CD14-positive monocyte (primary cell): ENCODE data around the gene CCDC198. TPM values are rescaled to one million over a fixed set of nuclear protein-coding genes. Genes with fewer than 3 reads are reported as not detected.

Source experiments
- DNase-seq, 3 donors: peaks; one replicate each; pipeline ENCODE4 v3.0.0-alpha.2; 2011 to 2022
- H2AFZ ChIP-seq: 2 replicates; pipeline ENCODE4 v1.6.0; 2012; ENCODE audit warnings: mild to moderate bottlenecking, low read depth, low read length, inconsistent platforms; ENCODE audit not compliant: insufficient read depth, poor library complexity, severe bottlenecking
- H3K27ac ChIP-seq, 2 donors: 1 replicate in 1 of 2; 2 replicates in 1 of 2; pipeline ENCODE4 v1.5.1; 2012 to 2013; ENCODE audit warnings: low read length in 2 of 2, control low read depth in 1 of 2, inconsistent platforms in 1 of 2, low read depth in 1 of 2, mild to moderate bottlenecking in 1 of 2
- H3K27me3 ChIP-seq, 2 donors: one replicate each; pipeline versions ENCODE4 v1.6.0 to v1.6.1; 2011 to 2013; ENCODE audit warnings: low read length in 2 of 2; ENCODE audit not compliant: control insufficient read depth in 2 of 2, insufficient read depth in 2 of 2
- H3K36me3 ChIP-seq, 2 donors: replicated peaks in 1 of 2; 1 replicate in 1 of 2; 2 replicates in 1 of 2; pipeline versions ENCODE4 v1.5.1 to v1.6.1; 2012 to 2013; ENCODE audit warnings: low read length in 2 of 2, control low read depth in 1 of 2, inconsistent platforms in 1 of 2, mild to moderate bottlenecking in 1 of 2; ENCODE audit not compliant: insufficient read depth in 2 of 2, control insufficient read depth in 1 of 2
- H3K4me1 ChIP-seq, 2 donors: 1 replicate in 1 of 2; 2 replicates in 1 of 2; pipeline versions ENCODE4 v1.5.1 to v1.6.1; 2012 to 2013; ENCODE audit warnings: low read length in 2 of 2, control low read depth in 1 of 2, inconsistent platforms in 1 of 2, mild to moderate bottlenecking in 1 of 2, moderate library complexity in 1 of 2; ENCODE audit not compliant: insufficient read depth in 2 of 2, control insufficient read depth in 1 of 2
- H3K4me2 ChIP-seq: replicated peaks from 2 replicates; pipeline ENCODE3; 2012; ENCODE audit warnings: low read length, moderate library complexity, mild to moderate bottlenecking; ENCODE audit not compliant: poor library complexity, severe bottlenecking; ENCODE audit errors: extremely low read depth
- H3K4me3 ChIP-seq, 3 experiments: fragments of 200-600 bp in 1 of 3; sonication (generic) in 1 of 3; replicated peaks in 1 of 3; 1 replicate in 2 of 3; 2 replicates in 1 of 3; pipeline ENCODE4 v1.5.1; 2011 to 2013; ENCODE audit warnings: low read length in 3 of 3, mild to moderate bottlenecking in 3 of 3, control low read depth in 2 of 3, low read depth in 2 of 3, inconsistent platforms in 1 of 3, moderate library complexity in 1 of 3
- H3K79me2 ChIP-seq: 2 replicates; pipeline ENCODE4 v1.6.0; 2012; ENCODE audit warnings: mild to moderate bottlenecking, control low read depth, inconsistent platforms, low read length, moderate library complexity; ENCODE audit not compliant: insufficient read depth
- H3K9ac ChIP-seq: 2 replicates; pipeline ENCODE4 v1.6.0; 2017; ENCODE audit warnings: low read length, mild to moderate bottlenecking; ENCODE audit not compliant: insufficient read depth, poor library complexity, severe bottlenecking
- H3K9me3 ChIP-seq, 2 donors: replicated peaks in 1 of 2; 1 replicate in 1 of 2; 2 replicates in 1 of 2; pipeline versions ENCODE4 v1.5.1 to v1.6.1; 2012 to 2013; ENCODE audit warnings: low read length in 2 of 2, control low read depth in 1 of 2; ENCODE audit not compliant: control insufficient read depth in 1 of 2, insufficient read depth in 1 of 2
- H4K20me1 ChIP-seq: 2 replicates; pipeline ENCODE4 v1.6.0; 2012; ENCODE audit warnings: mild to moderate bottlenecking, low read length, control low read depth, moderate library complexity; ENCODE audit not compliant: insufficient read depth
- H3K27ac Mint-ChIP-seq, 7 donors: one replicate each; pipeline ENCODE4 v1.8.0; 2020; ENCODE audit warnings: mild to moderate bottlenecking in 7 of 7, mixed read lengths in 7 of 7, moderate library complexity in 6 of 7, inconsistent platforms in 2 of 7
- H3K27me3 Mint-ChIP-seq, 3 donors: one replicate each; pipeline ENCODE4 v1.8.0; 2021 to 2022; ENCODE audit warnings: low read depth in 3 of 3, mild to moderate bottlenecking in 3 of 3, mixed read lengths in 3 of 3, moderate library complexity in 3 of 3, inconsistent platforms in 1 of 3
- H3K36me3 Mint-ChIP-seq, 2 donors: one replicate each; pipeline ENCODE4 v1.8.0; 2020; ENCODE audit warnings: mixed read lengths in 2 of 2, inconsistent platforms in 1 of 2, mild to moderate bottlenecking in 1 of 2
- H3K4me1 Mint-ChIP-seq: one replicate; pipeline ENCODE4 v1.8.0; 2020; ENCODE audit warnings: mild to moderate bottlenecking, mixed read lengths
- H3K4me3 Mint-ChIP-seq, 2 donors: one replicate each; pipeline ENCODE4 v1.8.0; 2020; ENCODE audit warnings: mild to moderate bottlenecking in 2 of 2, mixed read lengths in 2 of 2, moderate library complexity in 1 of 2
- H3K9me3 Mint-ChIP-seq, 7 donors: one replicate each; pipeline ENCODE4 v1.8.0; 2020 to 2022; ENCODE audit warnings: mixed read lengths in 7 of 7, mild to moderate bottlenecking in 6 of 7, moderate library complexity in 6 of 7, inconsistent platforms in 2 of 7
- WGBS: methylation state at CpG from one replicate; pipeline ENCODE4 v1.1.5; 2013; ENCODE audit warnings: missing lambda C conversion rate; ENCODE audit not compliant: insufficient coverage; 5-methylcytosine and 5-hydroxymethylcytosine counted together
- intact Hi-C, 2 donors: fragments of 100-400 bp; cut with micrococcal nuclease; formaldehyde crosslinking; loops; one replicate each; pipeline versions ENCODE4 v1.15.0 to v1.15.1; 2023
- polyA minus RNA-seq: library from RNA; depleted of rRNA, polyadenylated mRNA; stranded (reverse); fragments of >200 nt; gene quantifications from 2 replicates; pipeline ENCODE4 v1.2.3, GENCODE V29; 2012
- polyA plus RNA-seq, 3 donors: library from polyadenylated mRNA; depleted of rRNA in 1 of 3; unstranded in 2 of 3; stranded (reverse) in 1 of 3; fragments of 300-500 nt in 2 of 3; fragments of >200 nt in 1 of 3; fragmentation: Illumina TruSeq in 2 of 3; gene quantifications; 1 replicate in 2 of 3; 2 replicates in 1 of 3; pipeline ENCODE4 v1.2.3, GENCODE V29; 2012 to 2021
- total RNA-seq, 12 experiments: library from RNA in 1 of 12; stranded (reverse) in 1 of 12; fragments of 120-200 nt in 1 of 12; gene quantifications; one replicate each; pipeline ENCODE4 v1.2.4 and lab custom pipeline; 2013 to 2026; ENCODE audit warnings: mixed read lengths in 6 of 12, inconsistent platforms in 1 of 12
- TF ChIP-seq, protein P1 (sequence below): fragments of 200-600 bp; IDR thresholded peaks from one replicate; pipeline ENCODE4 v1.8.0; 2022; ENCODE audit warnings: antibody characterized with exemption, mild to moderate bottlenecking

CCDC198 gene, protein sequence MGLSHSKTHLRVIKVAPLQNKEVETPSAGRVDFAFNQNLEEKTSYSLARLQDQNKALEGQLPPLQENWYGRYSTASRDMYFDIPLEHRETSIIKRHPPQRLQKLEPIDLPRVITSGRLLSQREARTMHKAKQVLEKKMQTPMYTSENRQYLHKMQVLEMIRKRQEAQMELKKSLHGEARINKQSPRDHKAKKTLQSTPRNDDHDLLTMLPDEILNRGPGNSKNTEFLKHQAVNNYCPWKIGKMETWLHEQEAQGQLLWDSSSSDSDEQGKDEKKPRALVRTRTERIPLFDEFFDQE
- total RNA-seq (2013), result not detected
- polyA plus RNA-seq (not detected), polyA minus RNA-seq (not detected in 2 replicates), total RNA-seq (lab: John Stamatoyannopoulos, UW) (0 to 1.0 (median 0) reads per million in 11 experiments)

DNA sequence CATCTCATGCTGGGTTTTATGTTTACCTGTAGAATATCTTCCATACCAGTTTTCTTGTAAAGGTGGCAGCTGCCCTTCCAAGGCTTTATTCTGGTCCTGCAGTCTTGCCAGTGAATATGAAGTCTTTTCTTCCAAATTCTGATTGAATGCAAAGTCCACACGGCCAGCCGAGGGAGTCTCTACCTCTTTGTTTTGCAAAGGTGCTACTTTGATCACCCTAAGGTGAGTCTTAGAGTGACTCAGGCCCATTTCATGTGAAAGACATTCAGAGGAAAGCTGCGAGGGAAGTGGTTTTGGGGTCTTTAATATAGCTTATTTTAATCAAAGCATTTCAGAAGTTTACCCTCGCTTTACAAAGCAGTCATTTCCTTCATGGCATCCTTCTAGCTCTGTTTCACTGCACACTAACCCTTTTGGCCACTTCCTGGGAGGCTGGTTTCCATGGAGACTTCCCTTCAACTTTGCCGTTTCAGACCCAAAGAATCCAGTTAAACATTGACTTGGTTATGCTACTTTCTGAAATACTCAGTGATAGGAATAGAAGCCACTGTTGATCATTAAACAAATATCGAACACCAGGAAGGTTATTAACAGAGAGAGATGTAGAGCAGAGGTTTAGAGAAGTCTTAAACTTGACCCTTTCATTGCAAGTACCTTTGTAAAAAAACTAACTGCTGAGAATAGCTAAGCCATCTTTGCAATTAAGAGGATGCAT is at the start of gene CCDC198:
CCDC198 (minus strand) TSS at position 391 of the 715 bp plus-strand sequence; CDS start at position 249, 142 bp downstream.
- no peaks in the 10 kb centered on the region for H3K79me2 ChIP-seq
- no peak within 1 kb of the TSS for H3K9ac ChIP-seq
- Mint-ChIP-seq H3K27ac (no peak within 1 kb of the TSS), H3K9me3 (peaks cover 0 to 4% (median 0%) of the 10 kb centered on the region in 7 donors), H3K36me3 (no peaks in the 10 kb centered on the region), H3K4me1 (no peaks in the 10 kb centered on the region), H3K27me3 (peaks cover 0 to 3% (median 2%) of the 10 kb centered on the region in 3 donors), H3K4me3 (no peak within 1 kb of the TSS)
- no peak within 1 kb of the TSS for H3K4me2 ChIP-seq
- TF ChIP-seq, protein P1, sequence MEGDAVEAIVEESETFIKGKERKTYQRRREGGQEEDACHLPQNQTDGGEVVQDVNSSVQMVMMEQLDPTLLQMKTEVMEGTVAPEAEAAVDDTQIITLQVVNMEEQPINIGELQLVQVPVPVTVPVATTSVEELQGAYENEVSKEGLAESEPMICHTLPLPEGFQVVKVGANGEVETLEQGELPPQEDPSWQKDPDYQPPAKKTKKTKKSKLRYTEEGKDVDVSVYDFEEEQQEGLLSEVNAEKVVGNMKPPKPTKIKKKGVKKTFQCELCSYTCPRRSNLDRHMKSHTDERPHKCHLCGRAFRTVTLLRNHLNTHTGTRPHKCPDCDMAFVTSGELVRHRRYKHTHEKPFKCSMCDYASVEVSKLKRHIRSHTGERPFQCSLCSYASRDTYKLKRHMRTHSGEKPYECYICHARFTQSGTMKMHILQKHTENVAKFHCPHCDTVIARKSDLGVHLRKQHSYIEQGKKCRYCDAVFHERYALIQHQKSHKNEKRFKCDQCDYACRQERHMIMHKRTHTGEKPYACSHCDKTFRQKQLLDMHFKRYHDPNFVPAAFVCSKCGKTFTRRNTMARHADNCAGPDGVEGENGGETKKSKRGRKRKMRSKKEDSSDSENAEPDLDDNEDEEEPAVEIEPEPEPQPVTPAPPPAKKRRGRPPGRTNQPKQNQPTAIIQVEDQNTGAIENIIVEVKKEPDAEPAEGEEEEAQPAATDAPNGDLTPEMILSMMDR, result no peak
- H3K4me1 ChIP-seq, result no peaks in the 10 kb centered on the region
- intact Hi-C loops, result no loop called here
- 81% methylated on average over 3 of the region's 6 CpGs for WGBS
- H3K4me3 ChIP-seq, result no peak within 1 kb of the TSS
- H4K20me1 ChIP-seq, result no peaks in the 10 kb centered on the region
- H3K36me3 ChIP-seq, result no peaks in the 10 kb centered on the region
- no peaks in the 10 kb centered on the region for H3K27me3 ChIP-seq
- no peaks in the 10 kb centered on the region for H3K9me3 ChIP-seq
- no peak within 1 kb of the TSS for H3K27ac ChIP-seq
- H2AFZ ChIP-seq, result no peak within 1 kb of the TSS
- DNase-seq, result no peak

GRCh38 chr14:57533214-57533613 is 39.6 kb upstream of the CCDC198 start:
- H3K9me3 Mint-ChIP-seq, result peaks cover 0 to 14% (median 8%) of the 10 kb centered on the region in 7 donors
- no peaks in the 10 kb centered on the region for H3K4me1 Mint-ChIP-seq
- Histone ChIP-seq H3K9me3 (peaks cover 0 to 6% of the 10 kb centered on the region in 2 donors), H3K9ac (no peak overlapping the region), H3K4me3 (no peak overlapping the region), H3K36me3 (no peaks in the 10 kb centered on the region), H3K4me1 (no peaks in the 10 kb centered on the region), H4K20me1 (no peaks in the 10 kb centered on the region), H2AFZ (no peak overlapping the region), H3K27ac (no peak overlapping the region), H3K4me2 (no peak overlapping the region), H3K79me2 (no peaks in the 10 kb centered on the region), H3K27me3 (no peaks in the 10 kb centered on the region)
- TF ChIP-seq, protein P1, result no peak
- intact Hi-C loops, result no loop called here
- no peaks in the 10 kb centered on the region for H3K27me3 Mint-ChIP-seq
- no peak overlapping the region for H3K4me3 Mint-ChIP-seq
- H3K36me3 Mint-ChIP-seq, result no peaks in the 10 kb centered on the region
- no peak overlapping the region for H3K27ac Mint-ChIP-seq
- 67% methylated on average over 1 of the region's 1 CpG for WGBS
- DNase-seq, result no peak
